ENCODE data around the gene MYBPC2.

Gene MYBPC2

DNA sequence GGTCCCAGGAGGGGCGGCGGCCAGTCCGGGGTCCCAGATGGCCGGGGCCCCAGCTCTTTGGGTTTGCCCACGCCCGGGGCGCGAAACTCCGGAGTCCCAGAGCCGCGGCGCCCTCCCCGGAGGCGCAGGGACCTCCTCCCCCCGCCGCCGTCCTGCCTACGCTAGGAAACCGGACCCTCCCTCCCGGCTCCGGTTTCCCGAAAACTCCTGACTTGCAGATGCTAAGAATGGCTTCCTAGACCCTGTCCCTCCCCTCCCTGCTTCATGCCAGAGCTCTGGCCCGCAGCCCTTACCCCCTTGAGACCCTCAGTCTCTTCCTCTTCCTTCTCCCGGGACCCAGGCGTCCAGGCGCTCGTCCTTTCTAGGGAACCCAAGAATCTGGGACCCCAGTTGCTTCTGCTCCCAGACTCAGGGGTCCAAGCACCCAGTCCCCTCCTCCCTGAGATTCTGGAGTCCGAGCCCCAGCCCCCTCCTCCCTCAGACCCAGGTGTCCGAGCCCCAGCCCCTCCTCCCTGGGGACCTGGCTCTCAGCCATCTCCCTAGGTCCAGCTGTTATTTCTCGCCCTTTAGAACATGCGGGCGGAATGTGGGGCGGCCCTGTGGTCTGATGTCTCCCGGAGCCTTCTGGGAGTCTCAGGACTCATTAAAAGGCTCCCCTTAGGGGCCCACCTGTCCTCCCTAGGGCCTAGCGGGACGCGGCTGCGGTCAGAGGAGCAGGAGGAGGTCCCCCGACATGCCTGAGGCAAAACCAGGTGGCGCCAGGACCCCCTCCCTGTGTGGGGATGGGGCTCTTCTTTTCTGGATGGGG is at the start of gene MYBPC2:
TSS of gene MYBPC2 (plus strand) at position 672 of the 808 bp plus-strand sequence. CDS start at position 734, 62 bp downstream.
- Histone ChIP-seq H4K20me1 (ENCODE audit: insufficient read depth, low read length) (no peaks in the 10 kb centered on the region), H3K36me3 (ENCODE audit: insufficient read depth, low read length) (no peaks in the 10 kb centered on the region), H3K4me1 (ENCODE audit: insufficient read depth, low read length) (peaks cover 15% of the 10 kb centered on the region), H3K9me3 (ENCODE audit: insufficient read depth, low read length, severe bottlenecking) (no peaks in the 10 kb centered on the region), H3K27ac (ENCODE audit: low read length) (peak within 1 kb of the TSS; percentile 3; the same call in 1 of the 2 replicates), H2AFZ (ENCODE audit: low read depth, low read length) (peak within 1 kb of the TSS; percentile 73), H3K4me2 (ENCODE audit: insufficient read depth, low read length) (peak within 1 kb of the TSS; percentile 88), H3K4me3 (ENCODE audit: low read depth in 1 of 2, low read length in 2 of 2) (peak within 1 kb of the TSS; percentile 12 to 76; a peak in 3 of 4 replicates), H3K79me2 (ENCODE audit: insufficient read depth, low read length) (no peaks in the 10 kb centered on the region), H3K27me3 (ENCODE audit: insufficient read depth, low read length, poor library complexity) (no peaks in the 10 kb centered on the region), H3K9ac (ENCODE audit: low read depth, low read length) (peak within 1 kb of the TSS; percentile 45; the same call in 1 of the 2 replicates)
- ATAC-seq (ENCODE audit: insufficient read depth, low read depth) (no peak), DNase-seq (no peak)
- TF ChIP-seq EZH2 (IDR thresholded peaks at IDR 0.05; ENCODE audit: borderline replicate concordance, low read depth, low read length, severe bottlenecking): no peak
- TF ChIP-seq, protein P1, sequence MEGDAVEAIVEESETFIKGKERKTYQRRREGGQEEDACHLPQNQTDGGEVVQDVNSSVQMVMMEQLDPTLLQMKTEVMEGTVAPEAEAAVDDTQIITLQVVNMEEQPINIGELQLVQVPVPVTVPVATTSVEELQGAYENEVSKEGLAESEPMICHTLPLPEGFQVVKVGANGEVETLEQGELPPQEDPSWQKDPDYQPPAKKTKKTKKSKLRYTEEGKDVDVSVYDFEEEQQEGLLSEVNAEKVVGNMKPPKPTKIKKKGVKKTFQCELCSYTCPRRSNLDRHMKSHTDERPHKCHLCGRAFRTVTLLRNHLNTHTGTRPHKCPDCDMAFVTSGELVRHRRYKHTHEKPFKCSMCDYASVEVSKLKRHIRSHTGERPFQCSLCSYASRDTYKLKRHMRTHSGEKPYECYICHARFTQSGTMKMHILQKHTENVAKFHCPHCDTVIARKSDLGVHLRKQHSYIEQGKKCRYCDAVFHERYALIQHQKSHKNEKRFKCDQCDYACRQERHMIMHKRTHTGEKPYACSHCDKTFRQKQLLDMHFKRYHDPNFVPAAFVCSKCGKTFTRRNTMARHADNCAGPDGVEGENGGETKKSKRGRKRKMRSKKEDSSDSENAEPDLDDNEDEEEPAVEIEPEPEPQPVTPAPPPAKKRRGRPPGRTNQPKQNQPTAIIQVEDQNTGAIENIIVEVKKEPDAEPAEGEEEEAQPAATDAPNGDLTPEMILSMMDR (IDR thresholded peaks at IDR 0.05; ENCODE audit: borderline replicate concordance, extremely low read depth, low read length, poor library complexity, severe bottlenecking): no peak

DNA sequence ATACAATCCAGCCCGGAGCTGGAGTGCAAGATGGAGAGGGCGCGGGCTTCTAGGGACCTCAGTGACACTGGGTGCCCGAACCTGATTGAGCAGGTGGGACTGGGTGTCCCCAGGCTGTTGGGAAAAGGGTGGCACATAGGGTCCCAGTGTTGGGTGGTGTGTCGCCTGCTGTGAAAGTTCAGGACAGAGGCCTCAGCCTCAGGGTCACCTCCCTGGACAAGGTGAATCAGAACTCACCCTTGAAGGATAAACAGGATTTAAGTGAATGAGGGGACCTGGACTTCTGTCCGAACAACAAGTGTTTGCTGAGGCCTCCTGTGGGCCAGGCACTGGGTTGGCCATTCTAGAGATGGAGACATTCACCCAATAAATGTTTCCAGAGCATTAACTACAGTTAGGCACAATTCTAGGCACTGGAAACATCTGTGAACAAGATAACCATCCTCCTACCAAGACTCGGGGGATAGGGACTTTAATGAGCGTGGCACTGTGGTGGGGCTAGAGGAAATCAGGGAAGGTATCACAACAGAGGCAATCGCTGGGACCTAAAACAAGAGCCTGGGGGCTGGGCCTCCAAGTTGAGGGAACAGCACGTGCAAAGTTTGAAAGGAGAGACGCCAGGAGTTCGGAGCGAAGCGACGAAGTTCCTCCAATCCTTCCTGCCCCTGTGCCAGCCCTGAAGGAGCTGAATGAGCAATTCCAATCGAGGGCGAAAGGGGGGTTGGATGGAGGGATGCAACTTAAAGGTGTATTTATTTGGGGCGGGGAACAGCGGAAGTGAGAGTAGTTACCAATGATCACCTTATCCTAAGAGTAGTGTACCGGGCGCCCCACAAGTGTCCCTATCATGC is 49.5 kb upstream of the MYBPC2 start:
- Histone ChIP-seq H3K4me1 (ENCODE audit: insufficient read depth, low read length) (peaks cover 32% of the 10 kb centered on the region), H3K4me2 (ENCODE audit: insufficient read depth, low read length) (peak overlapping the region; percentile 100), H3K27ac (ENCODE audit: low read length) (peak overlapping the region; percentile 79), H4K20me1 (ENCODE audit: insufficient read depth, low read length) (peaks cover 56% of the 10 kb centered on the region), H3K79me2 (ENCODE audit: insufficient read depth, low read length) (peaks cover 41% of the 10 kb centered on the region), H3K36me3 (ENCODE audit: insufficient read depth, low read length) (peaks cover 72% of the 10 kb centered on the region), H3K4me3 (ENCODE audit: low read depth in 1 of 2, low read length in 2 of 2) (peak overlapping the region in 1 of 2 experiments; percentile 100; a peak in 3 of 4 replicates), H3K9me3 (ENCODE audit: insufficient read depth, low read length, severe bottlenecking) (no peaks in the 10 kb centered on the region), H3K9ac (ENCODE audit: low read depth, low read length) (peak overlapping the region; percentile 80), H2AFZ (ENCODE audit: low read depth, low read length) (peak overlapping the region; percentile 87), H3K27me3 (ENCODE audit: insufficient read depth, low read length, poor library complexity) (no peaks in the 10 kb centered on the region)
- DNase-seq (no peak), ATAC-seq (ENCODE audit: insufficient read depth, low read depth) (no peak; the same call in 2 of the 3 replicates)
- TF ChIP-seq, protein P1 (IDR thresholded peaks at IDR 0.05; ENCODE audit: borderline replicate concordance, extremely low read depth, low read length, poor library complexity, severe bottlenecking): no peak
- no peak for TF ChIP-seq EZH2 (IDR thresholded peaks at IDR 0.05; ENCODE audit: borderline replicate concordance, low read depth, low read length, severe bottlenecking)

DNA sequence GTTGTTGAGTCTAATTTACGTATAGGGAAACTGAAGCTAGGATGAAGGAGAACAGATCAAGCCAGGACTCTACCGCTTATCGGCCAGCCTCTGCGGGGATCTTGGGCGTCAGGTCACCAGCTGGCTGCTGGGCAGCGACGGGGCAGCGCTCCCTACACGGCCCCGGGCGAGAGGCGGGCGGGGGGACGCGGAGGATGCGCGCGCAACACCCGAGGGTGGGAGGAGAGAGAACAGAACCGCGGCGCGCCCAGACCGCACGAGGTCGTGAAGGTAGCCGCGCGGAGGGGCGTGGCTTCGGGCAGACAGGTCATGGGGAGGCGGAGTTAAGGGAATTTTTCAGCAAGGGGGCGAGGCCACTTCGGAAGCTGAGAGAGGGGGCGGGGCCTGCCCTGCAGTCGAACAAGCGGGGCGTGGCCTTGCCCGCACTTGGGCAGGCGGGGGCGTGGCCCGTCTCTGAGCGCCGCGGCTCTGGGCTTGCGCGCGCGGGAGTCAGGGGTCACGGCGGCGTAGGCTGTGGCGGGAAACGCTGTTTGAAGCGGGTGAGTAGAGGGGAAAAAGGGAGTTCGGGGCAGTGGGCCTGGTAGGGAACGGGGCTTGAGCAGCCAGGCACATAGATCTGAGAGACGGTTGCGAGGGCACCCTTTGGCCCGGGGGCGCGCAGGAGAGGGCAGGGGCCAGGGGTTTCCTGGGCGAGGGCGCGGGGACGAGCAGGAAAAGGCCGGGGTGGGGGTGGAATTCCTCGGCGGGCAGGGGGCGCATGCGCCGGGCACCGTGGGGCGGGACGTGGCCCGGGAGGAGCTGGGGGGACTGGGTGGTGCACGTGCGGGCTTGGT is 48.6 kb upstream of the MYBPC2 start, which contains the start of gene POLD1:
TSS of gene POLD1 (plus strand) at position 496 of the 833 bp plus-strand sequence. CDS start 14,505 bp downstream, outside the sequence.
- Histone ChIP-seq H3K27ac (ENCODE audit: low read length) (peak within 1 kb of the TSS; percentile 89), H2AFZ (ENCODE audit: low read depth, low read length) (peak within 1 kb of the TSS; percentile 87)

More for the DNA sequence above, 48.6 kb upstream of the MYBPC2 start, which contains the start of gene POLD1:
- Histone ChIP-seq H3K27me3 (ENCODE audit: insufficient read depth, low read length, poor library complexity) (no peaks in the 10 kb centered on the region), H4K20me1 (ENCODE audit: insufficient read depth, low read length) (peaks cover 50% of the 10 kb centered on the region), H3K79me2 (ENCODE audit: insufficient read depth, low read length) (peaks cover 49% of the 10 kb centered on the region), H3K4me2 (ENCODE audit: insufficient read depth, low read length) (peak within 1 kb of the TSS; percentile 100), H3K4me3 (ENCODE audit: low read depth in 1 of 2, low read length in 2 of 2) (peak within 1 kb of the TSS; percentile 98 to 100; a peak in 3 of 4 replicates), H3K4me1 (ENCODE audit: insufficient read depth, low read length) (peaks cover 32% of the 10 kb centered on the region), H3K9me3 (ENCODE audit: insufficient read depth, low read length, severe bottlenecking) (no peaks in the 10 kb centered on the region), H3K36me3 (ENCODE audit: insufficient read depth, low read length) (peaks cover 72% of the 10 kb centered on the region), H3K9ac (ENCODE audit: low read depth, low read length) (peak within 1 kb of the TSS; percentile 80)
- DNase-seq: peak; percentile 98
- ATAC-seq (ENCODE audit: insufficient read depth, low read depth): peak; percentile 89
- TF ChIP-seq EZH2 (IDR thresholded peaks at IDR 0.05; ENCODE audit: borderline replicate concordance, low read depth, low read length, severe bottlenecking): no peak
- TF ChIP-seq, protein P1 (IDR thresholded peaks at IDR 0.05; ENCODE audit: borderline replicate concordance, extremely low read depth, low read length, poor library complexity, severe bottlenecking): no peak
